ENCODE results near the gene CACNG4. TPM values are rescaled to one million over a fixed set of nuclear protein-coding genes. Genes with fewer than 3 reads are reported as not detected.

Gene CACNG4
- total RNA-seq, 1 experiment from 2014 or later, result not detected

DNA sequence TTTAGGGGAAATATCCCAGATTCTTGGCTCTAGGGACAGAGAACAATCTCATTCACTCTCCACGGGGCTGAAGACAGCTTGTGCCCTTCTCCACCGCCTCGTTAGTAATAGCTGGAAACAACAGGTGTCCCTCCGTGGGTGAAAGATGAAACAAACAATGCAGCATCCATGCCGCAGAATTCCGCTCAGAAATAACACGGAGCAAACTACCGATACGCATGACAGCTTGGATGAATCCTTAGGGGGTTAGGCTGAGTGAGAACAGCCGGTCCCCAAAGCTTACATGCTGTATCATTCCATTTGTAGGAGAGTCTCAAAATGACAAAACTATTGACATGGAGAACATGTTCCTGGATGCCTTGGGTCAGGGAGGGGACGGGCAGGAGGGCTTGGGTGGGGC lies 50.5 kb downstream of the CACNG4 start:
- Histone ChIP-seq H3K36me3 (ENCODE audit: control insufficient read depth in 1 of 2, insufficient read depth in 2 of 2, low read length in 2 of 2) (no peaks in the 10 kb centered on the region), H3K79me2 (ENCODE audit: insufficient read depth, low read length) (no peaks in the 10 kb centered on the region), H3K27ac (ENCODE audit: low read depth, low read length) (no peak overlapping the region), H4K20me1 (ENCODE audit: insufficient read depth) (no peaks in the 10 kb centered on the region), H3K9ac (ENCODE audit: low read length) (no peak overlapping the region), H3K9me3 (ENCODE audit: control insufficient read depth in 1 of 2, insufficient read depth in 1 of 2, low read depth in 1 of 2, low read length in 2 of 2) (no peaks in the 10 kb centered on the region), H3K4me3 (replicated peaks in 1 of 2; ENCODE audit: low read depth in 1 of 2, low read length in 2 of 2) (no peak overlapping the region), H3K27me3 (ENCODE audit: insufficient read depth, low read length) (peaks cover 5% of the 10 kb centered on the region; the same call in 1 of the 2 replicates), H3K4me2 (ENCODE audit: low read length) (no peak overlapping the region), H3K9me2 (ENCODE audit: insufficient read depth) (no peaks in the 10 kb centered on the region), H3K4me1 (ENCODE audit: control insufficient read depth in 1 of 2, insufficient read depth in 2 of 2, low read length in 2 of 2) (no peaks in the 10 kb centered on the region), H2AFZ (ENCODE audit: low read depth, low read length, poor library complexity, severe bottlenecking) (no peak overlapping the region)
- no peak for DNase-seq (ENCODE audit: low read depth, low spot score)
- POLR2A ChIA-PET, result no interaction called here
- no peak for TF ChIP-seq SIN3A (IDR thresholded peaks at IDR 0.05; ENCODE audit: low read depth)
- TF ChIP-seq YY1 (IDR thresholded peaks at IDR 0.05; ENCODE audit: extremely low read depth, insufficient replicate concordance, low read depth, low read length), result no peak
- TF ChIP-seq ZNF274 (IDR thresholded peaks at IDR 0.05; ENCODE audit: low read depth, low read length), result no peak
- no peak for TF ChIP-seq FOSL1 (IDR thresholded peaks at IDR 0.05; ENCODE audit: low read depth)
- TF ChIP-seq SRF (IDR thresholded peaks at IDR 0.05; ENCODE audit: low read depth), result no peak
- no peak for TF ChIP-seq ELF1 (IDR thresholded peaks at IDR 0.05; ENCODE audit: borderline replicate concordance, low read depth)
- TF ChIP-seq, protein P1, sequence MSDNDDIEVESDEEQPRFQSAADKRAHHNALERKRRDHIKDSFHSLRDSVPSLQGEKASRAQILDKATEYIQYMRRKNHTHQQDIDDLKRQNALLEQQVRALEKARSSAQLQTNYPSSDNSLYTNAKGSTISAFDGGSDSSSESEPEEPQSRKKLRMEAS (IDR thresholded peaks at IDR 0.05), result no peak
- TF ChIP-seq, protein P2, sequence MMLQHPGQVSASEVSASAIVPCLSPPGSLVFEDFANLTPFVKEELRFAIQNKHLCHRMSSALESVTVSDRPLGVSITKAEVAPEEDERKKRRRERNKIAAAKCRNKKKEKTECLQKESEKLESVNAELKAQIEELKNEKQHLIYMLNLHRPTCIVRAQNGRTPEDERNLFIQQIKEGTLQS (IDR thresholded peaks at IDR 0.05), result no peak
- TF ChIP-seq TCF7L2 (IDR thresholded peaks at IDR 0.05; ENCODE audit: borderline replicate concordance, extremely low read depth, insufficient read depth, insufficient read length), result no peak
- TF ChIP-seq, protein P3, sequence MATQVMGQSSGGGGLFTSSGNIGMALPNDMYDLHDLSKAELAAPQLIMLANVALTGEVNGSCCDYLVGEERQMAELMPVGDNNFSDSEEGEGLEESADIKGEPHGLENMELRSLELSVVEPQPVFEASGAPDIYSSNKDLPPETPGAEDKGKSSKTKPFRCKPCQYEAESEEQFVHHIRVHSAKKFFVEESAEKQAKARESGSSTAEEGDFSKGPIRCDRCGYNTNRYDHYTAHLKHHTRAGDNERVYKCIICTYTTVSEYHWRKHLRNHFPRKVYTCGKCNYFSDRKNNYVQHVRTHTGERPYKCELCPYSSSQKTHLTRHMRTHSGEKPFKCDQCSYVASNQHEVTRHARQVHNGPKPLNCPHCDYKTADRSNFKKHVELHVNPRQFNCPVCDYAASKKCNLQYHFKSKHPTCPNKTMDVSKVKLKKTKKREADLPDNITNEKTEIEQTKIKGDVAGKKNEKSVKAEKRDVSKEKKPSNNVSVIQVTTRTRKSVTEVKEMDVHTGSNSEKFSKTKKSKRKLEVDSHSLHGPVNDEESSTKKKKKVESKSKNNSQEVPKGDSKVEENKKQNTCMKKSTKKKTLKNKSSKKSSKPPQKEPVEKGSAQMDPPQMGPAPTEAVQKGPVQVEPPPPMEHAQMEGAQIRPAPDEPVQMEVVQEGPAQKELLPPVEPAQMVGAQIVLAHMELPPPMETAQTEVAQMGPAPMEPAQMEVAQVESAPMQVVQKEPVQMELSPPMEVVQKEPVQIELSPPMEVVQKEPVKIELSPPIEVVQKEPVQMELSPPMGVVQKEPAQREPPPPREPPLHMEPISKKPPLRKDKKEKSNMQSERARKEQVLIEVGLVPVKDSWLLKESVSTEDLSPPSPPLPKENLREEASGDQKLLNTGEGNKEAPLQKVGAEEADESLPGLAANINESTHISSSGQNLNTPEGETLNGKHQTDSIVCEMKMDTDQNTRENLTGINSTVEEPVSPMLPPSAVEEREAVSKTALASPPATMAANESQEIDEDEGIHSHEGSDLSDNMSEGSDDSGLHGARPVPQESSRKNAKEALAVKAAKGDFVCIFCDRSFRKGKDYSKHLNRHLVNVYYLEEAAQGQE (IDR thresholded peaks at IDR 0.05; ENCODE audit: low read depth), result no peak
- no peak for TF ChIP-seq EGR1 (IDR thresholded peaks at IDR 0.05; ENCODE audit: low read depth)
- TF ChIP-seq CEBPB (IDR thresholded peaks at IDR 0.05; ENCODE audit: low read depth), result no peak
- TF ChIP-seq ZFX (IDR thresholded peaks at IDR 0.05), result no peak
- TF ChIP-seq JUND (IDR thresholded peaks at IDR 0.05), result no peak
- TF ChIP-seq, protein P4, sequence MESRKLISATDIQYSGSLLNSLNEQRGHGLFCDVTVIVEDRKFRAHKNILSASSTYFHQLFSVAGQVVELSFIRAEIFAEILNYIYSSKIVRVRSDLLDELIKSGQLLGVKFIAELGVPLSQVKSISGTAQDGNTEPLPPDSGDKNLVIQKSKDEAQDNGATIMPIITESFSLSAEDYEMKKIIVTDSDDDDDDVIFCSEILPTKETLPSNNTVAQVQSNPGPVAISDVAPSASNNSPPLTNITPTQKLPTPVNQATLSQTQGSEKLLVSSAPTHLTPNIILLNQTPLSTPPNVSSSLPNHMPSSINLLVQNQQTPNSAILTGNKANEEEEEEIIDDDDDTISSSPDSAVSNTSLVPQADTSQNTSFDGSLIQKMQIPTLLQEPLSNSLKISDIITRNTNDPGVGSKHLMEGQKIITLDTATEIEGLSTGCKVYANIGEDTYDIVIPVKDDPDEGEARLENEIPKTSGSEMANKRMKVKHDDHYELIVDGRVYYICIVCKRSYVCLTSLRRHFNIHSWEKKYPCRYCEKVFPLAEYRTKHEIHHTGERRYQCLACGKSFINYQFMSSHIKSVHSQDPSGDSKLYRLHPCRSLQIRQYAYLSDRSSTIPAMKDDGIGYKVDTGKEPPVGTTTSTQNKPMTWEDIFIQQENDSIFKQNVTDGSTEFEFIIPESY (IDR thresholded peaks at IDR 0.05; ENCODE audit: extremely low read depth, insufficient replicate concordance, low read length), result no peak
- no peak for TF ChIP-seq POLR2AphosphoS5 (IDR thresholded peaks at IDR 0.05; ENCODE audit: low read depth, low read length)
- TF ChIP-seq EZH2phosphoT487 (IDR thresholded peaks at IDR 0.05; ENCODE audit: borderline replicate concordance), result no peak
- TF ChIP-seq SP1 (IDR thresholded peaks at IDR 0.05; ENCODE audit: low read depth), result no peak
- no peak for TF ChIP-seq EZH2 (IDR thresholded peaks at IDR 0.05)
- no TSS peak for BruUV-seq (replicated peaks)
- CTCF ChIA-PET, result no interaction called here
- intact Hi-C loops (cut with micrococcal nuclease), result no loop called here
- no peak for ATAC-seq
- RAD21 ChIA-PET (ENCODE audit: low non-redundant PET in 1 of 2, low total read pairs in 2 of 2, uncharacterized antibody in 2 of 2, unreplicated experiment in 2 of 2), result no interaction called here

Measured in HCT116 (cell line).